GM12878 (cell line): ENCODE data around the gene SPIRE2. TPM values are rescaled to one million over a fixed set of nuclear protein-coding genes. Genes with fewer than 3 reads are reported as not detected.
A peak's percentile ranks its signal among the peaks of the same experiment; 100 is the strongest.

Experiments
- ATAC-seq: fragments of 200-7000 bp; cut with Tn5 transposase; 3 replicates; pipeline ENCODE4 v1.9.1; 2020; ENCODE audit warnings: mild to moderate bottlenecking, moderate library complexity
- BruUV-seq: library from RNA; stranded (reverse); fragments of 400-500 nt; replicated peaks from 2 replicates; lab custom pipeline; 2021; lab: Mats Ljungman, UMichigan
- CTCF ChIA-PET: fragments of 300-600 bp; sonication (Branson Sonifier 250); formaldehyde crosslinking; extraction: SDS; loops from one replicate; lab custom pipeline; 2021; ENCODE audit warnings: inconsistent platforms; lab: Yijun Ruan, JAX
- POLR2A ChIA-PET: fragments of 350-600 bp; formaldehyde crosslinking; extraction: SDS; loops from one replicate; lab custom pipeline; 2021; ENCODE audit warnings: inconsistent platforms; lab: Charles Lee
- RAD21 ChIA-PET: fragments of 300-600 bp; sonication (Branson Sonifier 250); formaldehyde crosslinking; loops from one replicate; lab custom pipeline; 2023; ENCODE audit warnings: antibody characterized with exemption; ENCODE audit not compliant: unreplicated experiment; lab: Charles Lee
- SMC1A ChIA-PET: fragments of 300-600 bp; sonication (Branson Sonifier 250); formaldehyde crosslinking; loops from one replicate; lab custom pipeline; 2023; ENCODE audit not compliant: unreplicated experiment, uncharacterized antibody; lab: Charles Lee
- DNase-seq: peaks from one replicate; pipeline ENCODE4 v3.0.0-alpha.2; 2011; ENCODE audit warnings: low read depth, low spot score
- FAIRE-seq: peaks from 3 replicates; lab custom pipeline; 2011; peaks lifted over from hg19 to GRCh38; lab: Jason Lieb, UNC
- H2AFZ ChIP-seq: 2 replicates; pipeline ENCODE4 v1.6.0; 2011; ENCODE audit warnings: low read depth, low read length, control low read depth; ENCODE audit not compliant: control insufficient read depth
- H3K27ac ChIP-seq: 2 replicates; pipeline ENCODE4 v1.5.1; 2011; ENCODE audit warnings: control low read depth; ENCODE audit not compliant: control insufficient read depth, insufficient read depth
- H3K27me3 ChIP-seq, 2 experiments: replicated peaks in 1 of 2; 2 replicates each; pipeline versions ENCODE4 v1.6.0 to v1.6.1; 2011; ENCODE audit warnings: low read length in 1 of 2; ENCODE audit not compliant: control insufficient read depth in 2 of 2, insufficient read depth in 2 of 2
- H3K36me3 ChIP-seq, 2 experiments: 2 replicates each; pipeline ENCODE4 v1.5.1; 2011; ENCODE audit warnings: low read length in 1 of 2; ENCODE audit not compliant: control insufficient read depth in 2 of 2, insufficient read depth in 2 of 2
- H3K4me1 ChIP-seq: 2 replicates; pipeline ENCODE4 v1.6.1; 2011; ENCODE audit warnings: mild to moderate bottlenecking, low read length, moderate library complexity, mixed read lengths; ENCODE audit not compliant: control insufficient read depth, insufficient read depth
- H3K4me2 ChIP-seq: 2 replicates; pipeline ENCODE4 v1.6.0; 2011; ENCODE audit warnings: control low read depth; ENCODE audit not compliant: control insufficient read depth, insufficient read depth
- H3K4me3 ChIP-seq: fragments of 200-600 bp; sonication (generic); 2 replicates; pipeline ENCODE4 v1.5.1; 2016
- H3K79me2 ChIP-seq: 2 replicates; pipeline ENCODE4 v1.6.0; 2011; ENCODE audit warnings: low read length; ENCODE audit not compliant: control insufficient read depth, insufficient read depth
- H3K9ac ChIP-seq: 2 replicates; pipeline ENCODE4 v1.8.0; 2011; ENCODE audit warnings: low read length, control low read depth, mixed read lengths; ENCODE audit not compliant: control insufficient read depth, insufficient read depth
- H3K9me3 ChIP-seq: replicated peaks from 3 replicates; pipeline ENCODE4 v1.5.1; 2011; ENCODE audit warnings: mild to moderate bottlenecking, low read length; ENCODE audit not compliant: control insufficient read depth, insufficient read depth
- H4K20me1 ChIP-seq: 2 replicates; pipeline ENCODE4 v1.6.0; 2011; ENCODE audit not compliant: control insufficient read depth, insufficient read depth
- CREM ChIP-seq: IDR thresholded peaks from 2 replicates; pipeline ENCODE4 v1.6.1; 2014; ENCODE audit warnings: antibody characterized with exemption, low read depth
- NR2C1 ChIP-seq: fragments of 450-650 bp; IDR thresholded peaks from 2 replicates; pipeline ENCODE4 v1.6.1; 2017; ENCODE audit warnings: antibody characterized with exemption, mild to moderate bottlenecking, moderate library complexity
- POLR2A ChIP-seq: IDR thresholded peaks from 2 replicates; pipeline ENCODE4 v1.6.1; 2011; ENCODE audit warnings: low read depth, mild to moderate bottlenecking, low read length
- RUNX3 ChIP-seq: IDR thresholded peaks from 2 replicates; pipeline ENCODE4 v1.6.1; 2012; ENCODE audit warnings: low read length, inconsistent platforms
- TCF7 ChIP-seq: IDR thresholded peaks from 2 replicates; pipeline ENCODE4 v1.6.1; 2014; ENCODE audit warnings: antibody characterized with exemption, borderline replicate concordance
- ZBTB4 ChIP-seq: fragments of 450-650 bp; formaldehyde crosslinking; IDR thresholded peaks from 2 replicates; pipeline ENCODE4 v1.4.0; 2022; ENCODE audit warnings: mild to moderate bottlenecking, moderate library complexity
- WGBS: methylation state at CpG from one replicate; pipeline ENCODE4 v1.1.6; 2016; ENCODE audit warnings: low lambda C conversion rate; ENCODE audit not compliant: insufficient replicate concordance, insufficient coverage; ENCODE audit errors: missing lambda C conversion rate; 5-methylcytosine and 5-hydroxymethylcytosine counted together
- in situ Hi-C: fragments of 300-500 bp; cut with MboI; formaldehyde crosslinking; loops from 9 replicates; pipeline ENCODE4 v1.14.3; 2018; ENCODE audit warnings: mixed read lengths
- intact Hi-C: fragments of 100-400 bp; cut with micrococcal nuclease; formaldehyde crosslinking; loops from one replicate; pipeline ENCODE4 v1.14.2; 2022; ENCODE audit not compliant: unreplicated experiment
- polyA plus RNA-seq, 11 experiments: library from polyadenylated mRNA; depleted of rRNA in 4 of 11; unstranded in 6 of 11; stranded (reverse) in 5 of 11; fragments of >200 nt; fragmentation: Nextera tagmentation in 4 of 11; fragmentation: Illumina TruSeq in 1 of 11; extraction: Ambion mirVana in 4 of 11; extraction: Trizol in 1 of 11; gene quantifications; 1 replicate in 1 of 11; 2 replicates in 10 of 11; pipeline versions ENCODE4 v1.2.1 to v1.2.3, GENCODE V29; 2011 to 2016; ENCODE audit warnings: inconsistent platforms in 2 of 11, missing spikeins in 2 of 11, low read depth in 1 of 11
- total RNA-seq, 4 experiments: library from RNA; depleted of rRNA in 3 of 4; stranded (reverse); fragments of >200 nt in 3 of 4; fragmentation: Illumina TruSeq in 1 of 4; extraction: Trizol in 1 of 4; gene quantifications; 2 replicates each; pipeline versions ENCODE4 v1.2.1 to v1.2.3, GENCODE V29; 2013 to 2021

SPIRE2 gene
- total and polyA plus RNA-seq, 10 of the 15 experiments (the other 5 are each of a cell fraction or from before 2014, with no cell fraction given), result 0.03 to 0.64 (median 0.27) TPM; not detected in 1

GRCh38 chr16:89890886-89891657 lies 62.8 kb downstream of the SPIRE2 start:
- CTCF ChIA-PET, result interaction anchor here (0.9 kb wide), 1 partner anchor 19 kb away, joined by 3 read pairs; no protein-coding TSS in a partner anchor
- POLR2A ChIA-PET, result no interaction called here
- no peaks in the 10 kb centered on the region for H3K4me1 ChIP-seq
- no peak overlapping the region for H3K4me2 ChIP-seq
- no TSS peak for BruUV-seq
- no peak overlapping the region for H3K9ac ChIP-seq
- no peak overlapping the region for H3K27ac ChIP-seq
- RAD21 ChIA-PET, result no interaction called here
- no peak overlapping the region for H3K4me3 ChIP-seq
- no peaks in the 10 kb centered on the region for H3K27me3 ChIP-seq
- no peaks in the 10 kb centered on the region for H3K9me3 ChIP-seq
- no peaks in the 10 kb centered on the region for H3K79me2 ChIP-seq
- ATAC-seq (no peak), DNase-seq (no peak), FAIRE-seq (no peak)
- intact Hi-C loops, result no loop called here
- in situ Hi-C loops, result no loop called here
- H2AFZ ChIP-seq, result no peak overlapping the region
- WGBS, result 93% methylated on average over 16 of the region's 16 CpGs
- no peaks in the 10 kb centered on the region for H4K20me1 ChIP-seq
- SMC1A ChIA-PET, result no interaction called here
- no peak for TF ChIP-seq CREM
- no peak for TF ChIP-seq NR2C1
- TF ChIP-seq TCF7, result no peak
- no peak for TF ChIP-seq RUNX3
- peak; percentile 64 for TF ChIP-seq POLR2A
- TF ChIP-seq ZBTB4 (CRISPR knock-in tag), result no peak
- peaks cover 21 to 49% of the 10 kb centered on the region in 2 experiments for H3K36me3 ChIP-seq
